ENCODE results near the gene MERTK.
"Not testable (repeated sequence)": the region's sequence is repeated elsewhere in the genome, so short reads cannot be mapped to it uniquely, and the experiment has no call there.

MERTK gene

GRCh38 chr2:111910609-111911277 lies 12.3 kb downstream of the MERTK start:
- peak; percentile 49 for DNase-seq

- DNase-seq = not testable (repeated sequence)
Observed at GRCh38 chr2:111911295-111911977, 13.0 kb downstream of the MERTK start.

- peak; percentile 38 for DNase-seq
Observed at GRCh38 chr2:111912547-111912946, 14.1 kb downstream of the MERTK start.

- DNase-seq = no peak
Observed at GRCh38 chr2:111917106-111917505, 18.7 kb downstream of the MERTK start.

- DNase-seq = no peak
Observed at GRCh38 chr2:111918383-111918806, 20.0 kb downstream of the MERTK start.

- DNase-seq = no peak
Observed at GRCh38 chr2:111919365-111919764, 21.0 kb downstream of the MERTK start.

- DNase-seq = no peak
Observed at GRCh38 chr2:111919794-111920608, 21.6 kb downstream of the MERTK start.

GRCh38 chr2:111923276-111923804 lies 24.9 kb downstream of the MERTK start:
- DNase-seq = no peak

GRCh38 chr2:111924617-111925107 lies 26.3 kb downstream of the MERTK start:
- DNase-seq = no peak

GRCh38 chr2:111927723-111928122 lies 29.3 kb downstream of the MERTK start:
- no peak for DNase-seq

- DNase-seq = no peak
Observed at GRCh38 chr2:111930409-111930808, 32.0 kb downstream of the MERTK start.

- no peak for DNase-seq
Observed at GRCh38 chr2:111930875-111931274, 32.5 kb downstream of the MERTK start.

GRCh38 chr2:111932841-111933291 lies 34.5 kb downstream of the MERTK start:
- no peak for DNase-seq

GRCh38 chr2:111933900-111934299 lies 35.5 kb downstream of the MERTK start:
- DNase-seq = not testable (repeated sequence)

GRCh38 chr2:111936881-111937280 lies 38.5 kb downstream of the MERTK start:
- DNase-seq = no peak

- no peak for DNase-seq
Observed at GRCh38 chr2:111938392-111938791, 40.0 kb downstream of the MERTK start.

GRCh38 chr2:111940333-111941196 lies 42.2 kb downstream of the MERTK start:
- no peak for DNase-seq

- no peak for DNase-seq
Observed at GRCh38 chr2:111941531-111941930, 43.1 kb downstream of the MERTK start.

GRCh38 chr2:111944531-111945210 lies 46.3 kb downstream of the MERTK start:
- DNase-seq = no peak

GRCh38 chr2:111945444-111946293 lies 47.3 kb downstream of the MERTK start:
- no peak for DNase-seq

Measured in DMS79 treated with DMSO at 0.1 percent for 48 hours (cell line).